ENCODE results near the gene SLC12A7.

GRCh38 chr5:1019001-1019905 lies 92.6 kb downstream of the SLC12A7 start:
- TF ChIP-seq CTCF (IDR thresholded peaks at IDR 0.05) (no peak), POLR2A (IDR thresholded peaks at IDR 0.05) (no peak)

All from thyroid gland (tissue), 4 donors.